Thyroid gland (tissue), 4 donors: ENCODE data around the gene RPH3AL. TPM values are rescaled to one million over a fixed set of nuclear protein-coding genes. Genes with fewer than 3 reads are reported as not detected.

Experiments used
- DNase-seq, 2 donors: peaks; one replicate each; pipeline ENCODE4 v3.0.0-alpha.2; 2019
- H3K27ac ChIP-seq, 3 donors: fragments of 200-600 bp; sonication (generic); 1 replicate in 2 of 3; 2 replicates in 1 of 3; pipeline ENCODE4 v1.5.1; 2016 to 2019; ENCODE audit warnings: mild to moderate bottlenecking in 1 of 3, moderate library complexity in 1 of 3
- H3K27me3 ChIP-seq: fragments of 200-600 bp; sonication (generic); one replicate; pipeline ENCODE4 v1.5.1; 2019
- H3K36me3 ChIP-seq, 2 donors: fragments of 200-600 bp; sonication (generic); one replicate each; pipeline ENCODE4 v1.5.1; 2016 to 2019
- H3K4me1 ChIP-seq, 2 donors: fragments of 200-600 bp; sonication (generic); one replicate each; pipeline ENCODE4 v1.5.1; 2017 to 2019
- H3K4me3 ChIP-seq, 3 donors: fragments of 200-600 bp; sonication (generic); replicated peaks in 1 of 3; 1 replicate in 2 of 3; 2 replicates in 1 of 3; pipeline ENCODE4 v1.5.1; 2016; ENCODE audit warnings: mild to moderate bottlenecking in 1 of 3
- H3K9me3 ChIP-seq: fragments of 200-600 bp; sonication (generic); one replicate; pipeline ENCODE4 v1.5.1; 2017
- CTCF ChIP-seq, 6 experiments: fragments of 200-600 bp in 3 of 6; fragments of 450-650 bp in 3 of 6; sonication (generic) in 3 of 6; IDR thresholded peaks; one replicate each; pipeline ENCODE4 v1.5.1; 2016 to 2019; ENCODE audit warnings: antibody characterized with exemption in 6 of 6, mild to moderate bottlenecking in 2 of 6, inconsistent platforms in 1 of 6, moderate library complexity in 1 of 6
- POLR2A ChIP-seq, 2 donors: fragments of 450-650 bp; IDR thresholded peaks; one replicate each; pipeline ENCODE4 v1.6.1; 2017; ENCODE audit warnings: antibody characterized with exemption in 2 of 2, mild to moderate bottlenecking in 2 of 2, moderate library complexity in 1 of 2
- WGBS, 2 donors: methylation state at CpG; one replicate each; pipeline ENCODE4 v1.1.5; 2017; 5-methylcytosine and 5-hydroxymethylcytosine counted together
- intact Hi-C: fragments of 100-400 bp; cut with DNase I; formaldehyde crosslinking; loops from one replicate; pipeline ENCODE4 v1.15.1; 2023
- total RNA-seq, 4 donors: library from RNA; depleted of rRNA; stranded (reverse); fragments of >200 nt; gene quantifications; one replicate each; pipeline ENCODE4 v1.2.3, GENCODE V29; 2016

The RPH3AL gene
- total RNA-seq, 4 donors from 2014 or later = 19.1 to 47.7 (median 42.5) TPM

GRCh38 chr17:364308-364707 is 11.7 kb upstream of the RPH3AL start:
- Histone ChIP-seq H3K4me3 (no peak overlapping the region), H3K36me3 (no peaks in the 10 kb centered on the region), H3K4me1 (no peaks in the 10 kb centered on the region), H3K9me3 (no peaks in the 10 kb centered on the region), H3K27me3 (no peaks in the 10 kb centered on the region), H3K27ac (no peak overlapping the region)
- intact Hi-C loops = no loop called here
- DNase-seq = no peak
- WGBS, 2 donors = 84 to 86% methylated on average over 8 of the region's 8 CpGs
- TF ChIP-seq POLR2A (IDR thresholded peaks at IDR 0.05) = no peak
- no peak for TF ChIP-seq CTCF (IDR thresholded peaks at IDR 0.05)

GRCh38 chr17:362721-363120 is 10.1 kb upstream of the RPH3AL start:
- no peaks in the 10 kb centered on the region for H3K36me3 ChIP-seq
- no peak for DNase-seq
- H3K4me3 ChIP-seq = no peak overlapping the region
- intact Hi-C loops = no loop called here
- H3K4me1 ChIP-seq = no peaks in the 10 kb centered on the region
- TF ChIP-seq POLR2A (IDR thresholded peaks at IDR 0.05) (no peak), CTCF (IDR thresholded peaks at IDR 0.05) (no peak)
- WGBS, 2 donors = 91 to 94% methylated on average over 14 of the region's 14 CpGs
- H3K9me3 ChIP-seq = no peaks in the 10 kb centered on the region
- no peak overlapping the region for H3K27ac ChIP-seq
- H3K27me3 ChIP-seq = no peaks in the 10 kb centered on the region

GRCh38 chr17:360092-360750 is 7.6 kb upstream of the RPH3AL start:
- intact Hi-C loops = no loop called here
- no peak overlapping the region for H3K27ac ChIP-seq

GRCh38 chr17:358491-359151 is 6.0 kb upstream of the RPH3AL start:
- H3K27ac ChIP-seq = no peak overlapping the region
- TF ChIP-seq POLR2A (IDR thresholded peaks at IDR 0.05) (no peak), CTCF (IDR thresholded peaks at IDR 0.05) (no peak)
- peaks cover under 1 to 16% of the 10 kb centered on the region in 2 donors for H3K4me1 ChIP-seq
- intact Hi-C loops = no loop called here
- DNase-seq = no peak
- WGBS, 2 donors = 88 to 91% methylated on average over 35 of the region's 35 CpGs
- H3K27me3 ChIP-seq = no peaks in the 10 kb centered on the region
- H3K9me3 ChIP-seq = no peaks in the 10 kb centered on the region
- H3K36me3 ChIP-seq = no peaks in the 10 kb centered on the region
- H3K4me3 ChIP-seq = no peak overlapping the region

More at GRCh38 chr17:360092-360750, 7.6 kb upstream of the RPH3AL start:
- no peaks in the 10 kb centered on the region for H3K9me3 ChIP-seq
- DNase-seq = no peak
- TF ChIP-seq CTCF (IDR thresholded peaks at IDR 0.05) (no peak), POLR2A (IDR thresholded peaks at IDR 0.05) (no peak)
- H3K4me3 ChIP-seq = no peak overlapping the region
- no peaks in the 10 kb centered on the region for H3K36me3 ChIP-seq
- WGBS, 2 donors = 71 to 85% methylated on average over 17 to 19 of the region's 23 CpGs
- H3K27me3 ChIP-seq = no peaks in the 10 kb centered on the region
- peaks cover 0 to 2% of the 10 kb centered on the region in 2 donors for H3K4me1 ChIP-seq

GRCh38 chr17:357644-358043 is 5.0 kb upstream of the RPH3AL start:
- peaks cover 10 to 26% of the 10 kb centered on the region in 2 donors for H3K4me1 ChIP-seq
- DNase-seq = peak in 1 of 2 donors; percentile 19
- no peaks in the 10 kb centered on the region for H3K27me3 ChIP-seq
- TF ChIP-seq POLR2A (IDR thresholded peaks at IDR 0.05) = no peak
- TF ChIP-seq CTCF (IDR thresholded peaks at IDR 0.05) = no peak
- no peaks in the 10 kb centered on the region for H3K36me3 ChIP-seq
- intact Hi-C loops = no loop called here
- 41 to 53% methylated on average over 14 of the region's 14 CpGs for WGBS, 2 donors
- no peak overlapping the region for H3K4me3 ChIP-seq
- no peaks in the 10 kb centered on the region for H3K9me3 ChIP-seq
- no peak overlapping the region for H3K27ac ChIP-seq
